ENCODE measurements around the gene CAMKV.

Gene CAMKV

GRCh38 chr3:49844464-49845183, 25.1 kb downstream of the CAMKV start:
- H3K36me3 ChIP-seq (ENCODE audit: insufficient read depth, low read length) = peaks cover 60% of the 10 kb centered on the region; the same call in 1 of the 2 replicates
- H3K9me3 ChIP-seq (ENCODE audit: low read length) = no peaks in the 10 kb centered on the region
- no peaks in the 10 kb centered on the region for H4K20me1 ChIP-seq (ENCODE audit: insufficient read depth, low read length)
- H2AFZ ChIP-seq (ENCODE audit: low read length) = no peak overlapping the region
- no peak overlapping the region for H3K27ac ChIP-seq (ENCODE audit: low read depth, low read length, poor library complexity, severe bottlenecking)
- H3K9ac ChIP-seq (ENCODE audit: low read length) = no peak overlapping the region
- no peak overlapping the region for H3K4me3 ChIP-seq (ENCODE audit: low read depth, low read length, poor library complexity, severe bottlenecking)
- no peaks in the 10 kb centered on the region for H3K4me1 ChIP-seq (ENCODE audit: insufficient read depth, low read length, severe bottlenecking)
- H3K27me3 ChIP-seq (ENCODE audit: insufficient read depth, low read length) = no peaks in the 10 kb centered on the region
- TF ChIP-seq EZH2 (IDR thresholded peaks at IDR 0.05; ENCODE audit: borderline replicate concordance, low read length) (no peak), CTCF (IDR thresholded peaks at IDR 0.05; ENCODE audit: low read length) (no peak)
- H3K4me2 ChIP-seq (ENCODE audit: low read length) = no peak overlapping the region
- H3F3A ChIP-seq (ENCODE audit: insufficient read depth, low read length) = no peaks in the 10 kb centered on the region
- H3K9me2 ChIP-seq (ENCODE audit: low read depth, low read length) = no peaks in the 10 kb centered on the region
- H3K79me2 ChIP-seq (ENCODE audit: insufficient read depth, low read length) = no peaks in the 10 kb centered on the region

DNA sequence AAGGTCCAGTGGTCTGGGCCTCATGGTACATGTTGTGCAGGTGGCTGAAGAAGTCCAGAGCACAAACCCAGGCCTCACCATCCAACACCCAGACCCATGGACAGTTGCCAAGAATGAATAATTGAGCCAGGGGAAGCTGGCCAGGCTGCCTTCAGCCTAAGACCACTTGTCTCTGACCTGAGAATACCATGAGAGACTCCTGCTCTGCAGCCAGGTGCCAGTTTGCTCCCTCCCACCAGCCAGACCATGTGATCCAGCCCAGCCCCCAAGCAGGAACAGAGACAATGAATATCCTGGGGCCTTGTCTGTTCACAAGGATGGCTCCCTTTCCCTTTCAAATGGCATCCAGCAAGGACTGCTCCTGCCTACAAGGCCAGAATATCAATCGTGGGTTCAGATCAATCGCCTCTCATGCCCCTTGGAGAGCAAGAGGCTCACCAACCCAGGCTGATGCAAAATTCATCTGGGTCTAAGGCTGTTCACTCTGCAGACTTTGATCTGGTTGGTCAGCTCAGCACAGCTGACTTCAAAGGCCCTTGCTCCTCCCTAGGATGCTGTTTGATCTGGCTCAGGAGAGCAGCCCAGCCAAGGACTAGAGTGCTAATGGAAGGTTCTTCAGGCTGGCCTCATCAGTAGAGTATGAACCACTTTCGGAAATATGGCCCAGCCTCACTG, 26.7 kb downstream of the CAMKV start:
- H3F3A ChIP-seq (ENCODE audit: insufficient read depth, low read length) = no peaks in the 10 kb centered on the region
- TF ChIP-seq EZH2 (IDR thresholded peaks at IDR 0.05; ENCODE audit: borderline replicate concordance, low read length) (no peak), CTCF (IDR thresholded peaks at IDR 0.05; ENCODE audit: low read length) (no peak)
- H3K27ac ChIP-seq (ENCODE audit: low read depth, low read length, poor library complexity, severe bottlenecking) = no peak overlapping the region

GRCh38 chr3:49841806-49842205, 27.9 kb downstream of the CAMKV start:
- no peak overlapping the region for H3K9ac ChIP-seq (ENCODE audit: low read length)
- H3K4me3 ChIP-seq (ENCODE audit: low read depth, low read length, poor library complexity, severe bottlenecking) = no peak overlapping the region
- H3K79me2 ChIP-seq (ENCODE audit: insufficient read depth, low read length) = no peaks in the 10 kb centered on the region
- no peak overlapping the region for H2AFZ ChIP-seq (ENCODE audit: low read length)
- H3K9me2 ChIP-seq (ENCODE audit: low read depth, low read length) = no peaks in the 10 kb centered on the region
- H3K9me3 ChIP-seq (ENCODE audit: low read length) = no peaks in the 10 kb centered on the region
- H3K27ac ChIP-seq (ENCODE audit: low read depth, low read length, poor library complexity, severe bottlenecking) = no peak overlapping the region
- no peaks in the 10 kb centered on the region for H3K4me1 ChIP-seq (ENCODE audit: insufficient read depth, low read length, severe bottlenecking)
- H3K4me2 ChIP-seq (ENCODE audit: low read length) = no peak overlapping the region
- no peaks in the 10 kb centered on the region for H3K27me3 ChIP-seq (ENCODE audit: insufficient read depth, low read length)
- TF ChIP-seq EZH2 (IDR thresholded peaks at IDR 0.05; ENCODE audit: borderline replicate concordance, low read length) = no peak
- no peak for TF ChIP-seq CTCF (IDR thresholded peaks at IDR 0.05; ENCODE audit: low read length)
- peaks cover 63% of the 10 kb centered on the region; the same call in 1 of the 2 replicates for H3K36me3 ChIP-seq (ENCODE audit: insufficient read depth, low read length)
- no peaks in the 10 kb centered on the region for H4K20me1 ChIP-seq (ENCODE audit: insufficient read depth, low read length)
- H3F3A ChIP-seq (ENCODE audit: insufficient read depth, low read length) = no peaks in the 10 kb centered on the region

More for the DNA sequence above, 26.7 kb downstream of the CAMKV start:
- H3K9me3 ChIP-seq (ENCODE audit: low read length) = no peaks in the 10 kb centered on the region
- H3K4me1 ChIP-seq (ENCODE audit: insufficient read depth, low read length, severe bottlenecking) = no peaks in the 10 kb centered on the region
- H3K9me2 ChIP-seq (ENCODE audit: low read depth, low read length) = no peaks in the 10 kb centered on the region
- peaks cover 68% of the 10 kb centered on the region; the same call in 1 of the 2 replicates for H3K36me3 ChIP-seq (ENCODE audit: insufficient read depth, low read length)
- no peaks in the 10 kb centered on the region for H4K20me1 ChIP-seq (ENCODE audit: insufficient read depth, low read length)
- H3K4me2 ChIP-seq (ENCODE audit: low read length) = no peak overlapping the region
- H3K27me3 ChIP-seq (ENCODE audit: insufficient read depth, low read length) = no peaks in the 10 kb centered on the region
- no peak overlapping the region for H2AFZ ChIP-seq (ENCODE audit: low read length)
- no peaks in the 10 kb centered on the region for H3K79me2 ChIP-seq (ENCODE audit: insufficient read depth, low read length)
- H3K9ac ChIP-seq (ENCODE audit: low read length) = no peak overlapping the region
- H3K4me3 ChIP-seq (ENCODE audit: low read depth, low read length, poor library complexity, severe bottlenecking) = no peak overlapping the region

All from OCI-LY1 (cell line).